HepG2 (cell line): ENCODE results near the gene CLEC4D. TPM values are rescaled to one million over a fixed set of nuclear protein-coding genes. Genes with fewer than 3 reads are reported as not detected.

Experiments used
- ATAC-seq: fragments of 200-7000 bp; cut with Tn5 transposase; 3 replicates; pipeline ENCODE4 v1.9.1; 2020; ENCODE audit warnings: mild to moderate bottlenecking, moderate library complexity
- BruUV-seq: library from RNA; stranded (reverse); fragments of 400-500 nt; replicated peaks from 2 replicates; lab custom pipeline; 2021; lab: Mats Ljungman, UMichigan
- CTCF ChIA-PET: fragments of 300-600 bp; formaldehyde crosslinking; extraction: SDS; loops from one replicate; lab custom pipeline; 2021; ENCODE audit warnings: low total read pairs, inconsistent platforms, low intra/inter-chr PET ratio; lab: Yijun Ruan, JAX
- POLR2A ChIA-PET: fragments of 350-600 bp; sonication (Branson Sonifier 250); formaldehyde crosslinking; loops from one replicate; lab custom pipeline; 2020; ENCODE audit warnings: antibody characterized with exemption, inconsistent platforms; lab: Yijun Ruan, JAX
- DNase-seq: peaks from one replicate; pipeline ENCODE4 v3.0.0-alpha.2; 2015; ENCODE audit warnings: low spot score
- FAIRE-seq: peaks from 3 replicates; lab custom pipeline; 2011; peaks lifted over from hg19 to GRCh38; lab: Jason Lieb, UNC
- H2AFZ ChIP-seq: one replicate; pipeline ENCODE4 v1.6.1; 2011; ENCODE audit warnings: low read length, inconsistent platforms
- H3K27ac ChIP-seq: fragments of 300-600 bp; 3 replicates; pipeline ENCODE4 v1.8.0; 2011; ENCODE audit warnings: mixed run types, mild to moderate bottlenecking, mixed read lengths, low read length, inconsistent platforms; ENCODE audit not compliant: insufficient read depth; ENCODE audit errors: extremely low read length
- H3K27me3 ChIP-seq, 2 experiments: fragments of 200-600 bp in 1 of 2; 2 replicates in 1 of 2; 3 replicates in 1 of 2; pipeline versions ENCODE4 v1.6.0 to v1.8.0; 2011; ENCODE audit warnings: low read length in 2 of 2, mild to moderate bottlenecking in 2 of 2, moderate library complexity in 2 of 2, inconsistent platforms in 1 of 2; ENCODE audit not compliant: insufficient read depth in 2 of 2, control insufficient read depth in 1 of 2
- H3K36me3 ChIP-seq, 2 experiments: fragments of 200-600 bp in 1 of 2; replicated peaks in 1 of 2; 2 replicates in 1 of 2; 3 replicates in 1 of 2; pipeline versions ENCODE4 v1.5.1 to v1.8.0; 2011; ENCODE audit warnings: low read length in 2 of 2, inconsistent platforms in 1 of 2; ENCODE audit not compliant: insufficient read depth in 2 of 2, control insufficient read depth in 1 of 2
- H3K4me1 ChIP-seq: 2 replicates; pipeline ENCODE4 v1.5.1; 2012; ENCODE audit warnings: low read length, inconsistent platforms; ENCODE audit not compliant: insufficient read depth
- H3K4me2 ChIP-seq: 2 replicates; pipeline ENCODE4 v1.6.0; 2011; ENCODE audit warnings: low read depth, low read length, inconsistent platforms
- H3K4me3 ChIP-seq, 3 experiments: fragments of 200-600 bp in 1 of 3; sonication (generic), shearing (Covaris generic) in 1 of 3; replicated peaks in 1 of 3; 2 replicates each; pipeline ENCODE4 v1.5.1; 2011 to 2016; ENCODE audit warnings: low read length in 3 of 3, inconsistent platforms in 2 of 3, low read depth in 2 of 3, mild to moderate bottlenecking in 2 of 3, control low read depth in 1 of 3, mixed read lengths in 1 of 3; ENCODE audit not compliant: insufficient read depth in 1 of 3
- H3K79me2 ChIP-seq: one replicate; pipeline ENCODE4 v1.6.1; 2011; ENCODE audit warnings: low read length, inconsistent platforms; ENCODE audit not compliant: insufficient read depth
- H3K9ac ChIP-seq: 2 replicates; pipeline ENCODE4 v1.6.0; 2011; ENCODE audit warnings: mild to moderate bottlenecking, low read depth, low read length, inconsistent platforms; ENCODE audit not compliant: insufficient read depth
- H3K9me3 ChIP-seq: 2 replicates; pipeline ENCODE4 v1.5.1; 2012; ENCODE audit warnings: mild to moderate bottlenecking, low read length
- H4K20me1 ChIP-seq: 2 replicates; pipeline ENCODE4 v1.6.0; 2011; ENCODE audit warnings: inconsistent platforms, mild to moderate bottlenecking, low read length, moderate library complexity; ENCODE audit not compliant: insufficient read depth
- CHCHD3 ChIP-seq: sonication (generic); formaldehyde crosslinking; IDR thresholded peaks from 2 replicates; pipeline ENCODE4 v1.8.0; 2022; ENCODE audit warnings: mild to moderate bottlenecking, missing genetic modification reagents, moderate library complexity
- ESRRA ChIP-seq: sonication (generic); formaldehyde crosslinking; IDR thresholded peaks from 2 replicates; pipeline ENCODE4 v1.5.1; 2020; ENCODE audit warnings: mild to moderate bottlenecking, low read depth, missing genetic modification reagents
- GATAD2A ChIP-seq: IDR thresholded peaks from 2 replicates; pipeline ENCODE4 v1.6.1; 2016
- KDM1A ChIP-seq: IDR thresholded peaks from 2 replicates; pipeline ENCODE4 v1.6.1; 2016; ENCODE audit warnings: missing compliant biosample characterization
- NR1H2 ChIP-seq: sonication (generic); formaldehyde crosslinking; IDR thresholded peaks from 2 replicates; pipeline ENCODE4 v1.8.1; 2022; ENCODE audit warnings: low read depth, missing genetic modification reagents, borderline replicate concordance
- RXRA ChIP-seq: sonication (generic); formaldehyde crosslinking; IDR thresholded peaks from 2 replicates; pipeline ENCODE4 v1.5.1; 2020; ENCODE audit warnings: missing genetic modification reagents
- TCF12 ChIP-seq, 2 experiments: fragments of 450-650 bp in 1 of 2; sonication (generic) in 1 of 2; formaldehyde crosslinking in 1 of 2; IDR thresholded peaks; 2 replicates each; pipeline versions ENCODE4 v1.6.1 to v1.8.0; 2017 to 2022; ENCODE audit warnings: antibody characterized with exemption in 1 of 2, mild to moderate bottlenecking in 1 of 2, missing genetic modification reagents in 1 of 2, moderate library complexity in 1 of 2
- ZMYM2 ChIP-seq: sonication (generic); formaldehyde crosslinking; IDR thresholded peaks from 2 replicates; pipeline ENCODE4 v1.8.0; 2022; ENCODE audit warnings: mild to moderate bottlenecking, missing genetic modification reagents
- ZNF205 ChIP-seq: IDR thresholded peaks from 2 replicates; pipeline ENCODE4 v1.6.1; 2018; ENCODE audit warnings: missing biosample characterization, missing genetic modification reagents
- ZNF235 ChIP-seq: sonication (generic); formaldehyde crosslinking; IDR thresholded peaks from 2 replicates; pipeline ENCODE4 v1.8.1; 2023; ENCODE audit warnings: mild to moderate bottlenecking, missing genetic modification reagents, borderline replicate concordance
- ZNF296 ChIP-seq: sonication (generic); formaldehyde crosslinking; conservative IDR thresholded peaks from 2 replicates; pipeline ENCODE4 v1.5.0; 2020; ENCODE audit warnings: mild to moderate bottlenecking, missing genetic modification reagents
- ZNF331 ChIP-seq: sonication (generic); formaldehyde crosslinking; IDR thresholded peaks from 2 replicates; pipeline ENCODE4 v1.4.0; 2020; ENCODE audit warnings: missing genetic modification reagents
- ZNF337 ChIP-seq: sonication (generic); formaldehyde crosslinking; IDR thresholded peaks from 2 replicates; pipeline ENCODE4 v1.5.1; 2020; ENCODE audit warnings: missing genetic modification reagents, low read depth, mild to moderate bottlenecking, borderline replicate concordance
- ZNF468 ChIP-seq: sonication (generic); formaldehyde crosslinking; IDR thresholded peaks from 2 replicates; pipeline ENCODE4 v1.8.0; 2022; ENCODE audit warnings: mild to moderate bottlenecking, moderate library complexity, missing genetic modification reagents
- ZNF615 ChIP-seq: sonication (generic); formaldehyde crosslinking; IDR thresholded peaks from 2 replicates; pipeline ENCODE4 v1.5.0; 2020; ENCODE audit warnings: mild to moderate bottlenecking, missing genetic modification reagents, borderline replicate concordance
- WGBS: methylation state at CpG from one replicate; pipeline ENCODE4 v1.1.6; 2017; ENCODE audit warnings: low lambda C conversion rate; 5-methylcytosine and 5-hydroxymethylcytosine counted together
- in situ Hi-C: cut with HindIII; loops from 2 replicates; pipeline ENCODE4 v1.10.0; 2017; ENCODE audit warnings: low pct_unique_long_range_greater_than_20kb; ENCODE audit not compliant: extremely low pct_ligation_motif_present
- intact Hi-C: fragments of 100-400 bp; cut with micrococcal nuclease; formaldehyde crosslinking; loops from one replicate; pipeline ENCODE4 v1.10.0; 2022; ENCODE audit not compliant: unreplicated experiment
- polyA plus RNA-seq, 8 experiments: library from polyadenylated mRNA; depleted of rRNA in 3 of 8; stranded (reverse) in 7 of 8; unstranded in 1 of 8; fragments of >200 nt; fragmentation: Illumina TruSeq in 4 of 8; extraction: Trizol in 4 of 8; gene quantifications; 2 replicates each; pipeline versions ENCODE4 v1.2.1 to v1.2.3, GENCODE V29; 2011 to 2016; ENCODE audit warnings: low read depth in 4 of 8, missing spikeins in 1 of 8, mixed read lengths in 1 of 8; ENCODE audit not compliant: insufficient read depth in 1 of 8
- total RNA-seq, 5 experiments: library from RNA; depleted of rRNA; stranded (reverse); fragments of >200 nt; fragmentation: Illumina TruSeq; extraction: Trizol; gene quantifications; 2 replicates each; pipeline ENCODE4 v1.2.3, GENCODE V29; 2016; ENCODE audit warnings: low read depth in 1 of 5
- TF ChIP-seq, protein P1 (sequence below): sonication (generic); formaldehyde crosslinking; IDR thresholded peaks from 2 replicates; pipeline ENCODE4 v1.5.0; 2020; ENCODE audit warnings: missing genetic modification reagents
- TF ChIP-seq, protein P2 (sequence below): sonication (generic); formaldehyde crosslinking; IDR thresholded peaks from 2 replicates; pipeline ENCODE4 v1.5.0; 2020; ENCODE audit warnings: missing genetic modification reagents

Gene CLEC4D
- total and polyA plus RNA-seq, 2 of the 13 experiments (the other 11 are each of a cell fraction or from before 2014, with no cell fraction given), result not detected

DNA sequence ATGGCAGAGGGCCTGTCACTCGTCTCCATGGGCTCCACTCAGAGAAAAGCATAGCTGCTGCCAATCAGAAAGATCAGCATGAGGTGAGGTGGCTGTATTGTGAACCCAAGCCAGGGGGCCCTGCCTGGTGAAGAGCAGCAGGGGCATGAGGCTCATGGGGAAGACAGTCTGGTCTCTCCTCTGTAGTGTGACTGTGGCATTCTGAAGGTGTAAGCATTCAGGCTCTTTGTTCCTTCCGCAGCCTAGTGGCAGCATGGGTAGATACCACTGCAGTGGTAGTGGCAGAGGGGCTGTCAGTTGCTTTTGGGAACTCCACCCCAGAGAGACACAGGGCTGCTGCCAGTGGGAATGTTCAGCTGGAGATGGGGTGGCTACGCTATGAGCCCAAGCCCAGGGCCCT is 5.1 kb upstream of the CLEC4D start:
- Histone ChIP-seq H3K4me1 (no peaks in the 10 kb centered on the region), H3K9me3 (no peaks in the 10 kb centered on the region), H3K4me3 (no peak overlapping the region), H4K20me1 (no peaks in the 10 kb centered on the region; the same call in 1 of the 2 replicates), H3K27me3 (peaks cover 0 to 24% of the 10 kb centered on the region in 2 experiments; a peak in 3 of 5 replicates), H3K4me2 (no peak overlapping the region), H3K27ac (no peak overlapping the region), H3K79me2 (no peaks in the 10 kb centered on the region), H2AFZ (no peak overlapping the region), H3K36me3 (no peaks in the 10 kb centered on the region), H3K9ac (no peak overlapping the region)
- no peak for ATAC-seq
- intact Hi-C loops, result no loop called here
- CTCF ChIA-PET, result no interaction called here
- in situ Hi-C loops, result no loop called here
- DNase-seq, result no peak
- FAIRE-seq, result no peak
- 0% methylated on average over 2 of the region's 3 CpGs for whole genome bisulfite sequencing
- BruUV-seq, result no TSS peak
- POLR2A ChIA-PET, result no interaction called here
- TF ChIP-seq, protein P1, sequence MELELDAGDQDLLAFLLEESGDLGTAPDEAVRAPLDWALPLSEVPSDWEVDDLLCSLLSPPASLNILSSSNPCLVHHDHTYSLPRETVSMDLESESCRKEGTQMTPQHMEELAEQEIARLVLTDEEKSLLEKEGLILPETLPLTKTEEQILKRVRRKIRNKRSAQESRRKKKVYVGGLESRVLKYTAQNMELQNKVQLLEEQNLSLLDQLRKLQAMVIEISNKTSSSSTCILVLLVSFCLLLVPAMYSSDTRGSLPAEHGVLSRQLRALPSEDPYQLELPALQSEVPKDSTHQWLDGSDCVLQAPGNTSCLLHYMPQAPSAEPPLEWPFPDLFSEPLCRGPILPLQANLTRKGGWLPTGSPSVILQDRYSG, result no peak
- TF ChIP-seq ZNF615 (CRISPR knock-in tag) (no peak), ZNF235 (CRISPR knock-in tag) (no peak)

DNA sequence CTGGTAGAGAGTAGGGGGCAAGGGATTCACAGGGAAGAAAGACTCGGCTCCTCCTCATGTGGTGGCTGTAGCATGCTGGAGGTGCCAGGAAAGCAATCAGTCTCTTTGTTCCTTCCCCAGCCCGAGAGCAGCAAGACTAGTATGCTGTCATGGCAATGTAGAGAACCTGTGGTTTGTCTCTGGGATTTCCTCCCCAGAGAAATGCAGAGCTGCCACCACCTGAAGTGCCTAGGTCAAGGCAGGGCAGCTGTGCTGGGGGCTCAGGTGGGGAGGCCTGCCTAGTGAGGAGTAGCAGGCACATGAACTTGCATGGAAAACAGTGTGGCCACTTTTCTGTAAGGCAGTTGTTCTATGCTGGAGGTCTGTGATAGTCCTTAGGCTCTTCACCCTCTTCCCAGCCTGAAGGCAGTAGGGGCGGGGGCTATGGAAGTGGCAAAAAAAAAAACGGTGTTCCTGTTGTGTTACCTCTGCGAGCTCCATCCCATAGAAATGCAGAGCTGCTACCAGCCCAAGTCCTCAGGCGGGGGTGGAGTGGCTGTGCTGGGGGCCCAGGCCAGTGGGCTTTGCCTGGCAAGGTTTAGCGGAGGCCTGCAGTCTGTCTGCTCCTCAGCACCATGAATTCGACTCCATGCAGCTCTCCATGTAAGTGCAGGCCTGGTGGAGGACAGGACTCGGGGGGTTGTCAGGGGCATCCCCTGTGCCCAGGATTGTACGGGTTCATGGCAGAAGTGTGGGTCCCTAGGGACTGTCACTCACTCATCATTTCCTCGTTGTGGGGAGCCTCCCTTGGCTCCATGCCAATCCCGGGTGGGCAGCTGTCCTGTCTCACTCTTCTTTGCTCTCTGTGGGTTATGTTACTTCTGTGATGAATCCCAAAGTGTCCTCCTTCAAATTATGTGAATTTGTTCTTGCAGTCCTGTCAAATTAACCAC is 4.1 kb upstream of the CLEC4D start:
- no peak for ATAC-seq
- FAIRE-seq, result no peak
- ChIA-PET CTCF (no interaction called here), POLR2A (no interaction called here)
- H2AFZ ChIP-seq, result no peak overlapping the region
- H3K36me3 ChIP-seq, result no peaks in the 10 kb centered on the region
- no peaks in the 10 kb centered on the region; the same call in 1 of the 2 replicates for H4K20me1 ChIP-seq
- no peak overlapping the region for H3K9ac ChIP-seq
- peaks cover 0 to 24% of the 10 kb centered on the region in 2 experiments; a peak in 3 of 5 replicates for H3K27me3 ChIP-seq
- H3K9me3 ChIP-seq, result no peaks in the 10 kb centered on the region
- H3K4me2 ChIP-seq, result no peak overlapping the region
- H3K4me1 ChIP-seq, result no peaks in the 10 kb centered on the region
- in situ Hi-C loops, result no loop called here
- H3K27ac ChIP-seq, result no peak overlapping the region
- H3K79me2 ChIP-seq, result no peaks in the 10 kb centered on the region
- no peak overlapping the region for H3K4me3 ChIP-seq
- intact Hi-C loops, result no loop called here
- no TSS peak for BruUV-seq
- no peak for DNase-seq
- 3% methylated on average over 6 of the region's 12 CpGs for WGBS
- TF ChIP-seq TCF12 (IDR thresholded peaks at IDR 0.05), result no peak
- no peak for TF ChIP-seq TCF12 (CRISPR knock-in tag; IDR thresholded peaks at IDR 0.05)
- TF ChIP-seq ZNF205 (CRISPR knock-in tag), result no peak
- no peak for TF ChIP-seq ZNF296 (CRISPR knock-in tag)
- no peak for TF ChIP-seq RXRA
- no peak for TF ChIP-seq KDM1A
- TF ChIP-seq NR1H2 (CRISPR knock-in tag), result no peak
- no peak for TF ChIP-seq ZMYM2 (CRISPR knock-in tag)
- no peak for TF ChIP-seq GATAD2A (CRISPR knock-in tag)
- no peak for TF ChIP-seq ESRRA (CRISPR knock-in tag)
- TF ChIP-seq ZNF331 (CRISPR knock-in tag), result no peak
- TF ChIP-seq CHCHD3, result no peak
- TF ChIP-seq ZNF337 (CRISPR knock-in tag), result no peak
- TF ChIP-seq, protein P2, sequence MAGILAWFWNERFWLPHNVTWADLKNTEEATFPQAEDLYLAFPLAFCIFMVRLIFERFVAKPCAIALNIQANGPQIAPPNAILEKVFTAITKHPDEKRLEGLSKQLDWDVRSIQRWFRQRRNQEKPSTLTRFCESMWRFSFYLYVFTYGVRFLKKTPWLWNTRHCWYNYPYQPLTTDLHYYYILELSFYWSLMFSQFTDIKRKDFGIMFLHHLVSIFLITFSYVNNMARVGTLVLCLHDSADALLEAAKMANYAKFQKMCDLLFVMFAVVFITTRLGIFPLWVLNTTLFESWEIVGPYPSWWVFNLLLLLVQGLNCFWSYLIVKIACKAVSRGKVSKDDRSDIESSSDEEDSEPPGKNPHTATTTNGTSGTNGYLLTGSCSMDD (CRISPR knock-in tag), result no peak
- no peak for TF ChIP-seq ZNF468 (CRISPR knock-in tag)
